Fibroblast of the aortic adventitia (primary cell): Measurements from ENCODE around the gene SRCAP. TPM values are rescaled to one million over a fixed set of nuclear protein-coding genes. Genes with fewer than 3 reads are reported as not detected.

Experiments used
- DNase-seq: peaks from one replicate; pipeline ENCODE4 v3.0.0-alpha.2; 2010; ENCODE audit warnings: low read depth
- H3K4me3 ChIP-seq: 2 replicates; pipeline ENCODE4 v1.5.1; 2011; ENCODE audit warnings: low read depth, mild to moderate bottlenecking, control low read depth, low read length, moderate library complexity
- total RNA-seq: library from RNA; depleted of rRNA; stranded (reverse); fragments of >200 nt; gene quantifications from 2 replicates; pipeline ENCODE4 v1.2.3, GENCODE V29; 2012; ENCODE audit warnings: low replicate concordance
- TF ChIP-seq, protein P1 (sequence below): IDR thresholded peaks from 2 replicates; pipeline ENCODE4 v1.5.1; 2011; ENCODE audit warnings: mild to moderate bottlenecking, low read length, control low read depth, inconsistent platforms; ENCODE audit not compliant: insufficient read depth

Gene SRCAP
- total RNA-seq, 1 donor: 21.9 TPM

DNA sequence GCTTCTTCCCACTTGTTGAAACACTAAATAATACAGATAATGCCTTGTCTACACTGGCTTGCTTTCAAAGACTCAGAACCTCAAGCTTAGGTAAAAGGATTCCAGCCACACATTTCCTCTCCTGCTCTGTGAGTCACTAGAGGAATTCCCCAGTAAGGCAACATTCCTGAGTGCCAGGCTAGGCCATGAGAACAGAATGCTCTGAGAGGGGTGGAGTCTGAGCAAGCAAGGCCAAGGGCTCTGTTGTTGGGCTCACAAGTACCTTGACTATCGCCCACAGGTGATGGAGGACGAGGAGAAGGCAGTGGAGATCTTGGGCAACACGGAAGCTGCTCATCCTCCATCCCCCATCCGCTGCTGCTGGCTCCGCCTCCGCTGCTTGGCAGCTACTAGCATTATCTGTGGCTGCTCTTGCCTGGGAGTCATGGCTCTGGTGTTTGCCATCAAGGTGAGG is 42.5 kb downstream of the SRCAP start:
- TF ChIP-seq, protein P1, sequence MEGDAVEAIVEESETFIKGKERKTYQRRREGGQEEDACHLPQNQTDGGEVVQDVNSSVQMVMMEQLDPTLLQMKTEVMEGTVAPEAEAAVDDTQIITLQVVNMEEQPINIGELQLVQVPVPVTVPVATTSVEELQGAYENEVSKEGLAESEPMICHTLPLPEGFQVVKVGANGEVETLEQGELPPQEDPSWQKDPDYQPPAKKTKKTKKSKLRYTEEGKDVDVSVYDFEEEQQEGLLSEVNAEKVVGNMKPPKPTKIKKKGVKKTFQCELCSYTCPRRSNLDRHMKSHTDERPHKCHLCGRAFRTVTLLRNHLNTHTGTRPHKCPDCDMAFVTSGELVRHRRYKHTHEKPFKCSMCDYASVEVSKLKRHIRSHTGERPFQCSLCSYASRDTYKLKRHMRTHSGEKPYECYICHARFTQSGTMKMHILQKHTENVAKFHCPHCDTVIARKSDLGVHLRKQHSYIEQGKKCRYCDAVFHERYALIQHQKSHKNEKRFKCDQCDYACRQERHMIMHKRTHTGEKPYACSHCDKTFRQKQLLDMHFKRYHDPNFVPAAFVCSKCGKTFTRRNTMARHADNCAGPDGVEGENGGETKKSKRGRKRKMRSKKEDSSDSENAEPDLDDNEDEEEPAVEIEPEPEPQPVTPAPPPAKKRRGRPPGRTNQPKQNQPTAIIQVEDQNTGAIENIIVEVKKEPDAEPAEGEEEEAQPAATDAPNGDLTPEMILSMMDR: no peak
- no peak overlapping the region for H3K4me3 ChIP-seq
- peak; percentile 83 for DNase-seq

DNA sequence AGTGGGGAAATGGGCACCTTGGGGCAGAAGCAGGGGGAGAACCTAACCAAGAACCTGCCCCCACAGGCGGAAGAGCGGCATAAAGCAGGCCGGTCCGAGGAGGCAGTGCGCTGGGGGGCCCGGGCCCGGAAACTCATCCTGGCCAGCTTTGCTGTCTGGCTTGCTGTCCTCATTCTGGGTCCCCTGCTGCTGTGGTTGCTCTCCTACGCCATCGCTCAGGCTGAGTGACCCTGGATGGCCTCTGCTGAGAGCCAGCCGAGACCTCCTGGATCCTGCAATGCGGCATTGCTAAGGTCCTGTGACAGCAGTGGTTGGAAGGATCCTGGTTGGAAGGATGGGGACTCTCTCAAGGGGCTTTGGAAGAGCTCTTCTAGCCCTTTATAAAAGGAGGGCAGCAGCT is 44.7 kb downstream of the SRCAP start:
- no peak overlapping the region for H3K4me3 ChIP-seq
- TF ChIP-seq, protein P1: no peak
- no peak for DNase-seq

DNA sequence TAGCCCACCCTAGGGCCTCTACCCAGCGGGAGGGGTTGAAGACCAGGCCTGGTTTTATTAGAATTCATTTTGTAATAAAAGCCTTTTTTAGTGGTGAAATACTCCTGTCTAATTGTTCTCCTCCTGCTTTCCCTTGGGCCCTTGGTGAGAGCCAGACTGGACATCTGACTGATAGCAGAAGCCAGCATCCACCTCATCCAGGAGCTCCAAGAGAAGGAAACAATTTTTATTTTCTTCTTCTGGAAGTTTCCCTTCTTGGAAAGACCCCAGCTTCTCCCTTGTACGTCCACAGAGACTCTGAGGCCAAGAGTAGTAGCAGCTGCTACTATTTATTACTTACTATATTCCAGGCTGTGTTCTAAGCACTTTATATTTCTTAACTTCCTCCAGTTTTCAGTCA is 45.2 kb downstream of the SRCAP start:
- no peak overlapping the region for H3K4me3 ChIP-seq
- TF ChIP-seq, protein P1: no peak
- no peak for DNase-seq

DNA sequence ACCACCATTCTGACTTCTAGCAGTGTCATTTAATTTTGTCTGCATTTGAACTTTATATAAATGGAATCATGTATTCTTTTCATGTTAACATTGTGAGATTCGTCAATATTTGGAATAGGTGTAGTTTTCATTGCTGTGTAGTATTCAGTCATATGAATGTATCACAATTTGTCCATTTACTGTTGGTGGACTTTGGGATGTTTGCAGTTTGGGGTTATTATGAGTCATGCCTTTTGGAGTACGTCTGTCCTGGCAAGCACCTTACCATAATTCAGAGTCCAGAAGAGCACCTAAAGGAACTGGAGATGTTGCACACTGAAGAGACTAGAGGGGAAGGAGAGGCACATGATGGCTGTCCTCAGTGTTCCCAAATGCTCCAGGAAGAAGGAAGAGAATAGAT is 46.1 kb downstream of the SRCAP start:
- no peak overlapping the region for H3K4me3 ChIP-seq
- TF ChIP-seq, protein P1: no peak
- no peak for DNase-seq

DNA sequence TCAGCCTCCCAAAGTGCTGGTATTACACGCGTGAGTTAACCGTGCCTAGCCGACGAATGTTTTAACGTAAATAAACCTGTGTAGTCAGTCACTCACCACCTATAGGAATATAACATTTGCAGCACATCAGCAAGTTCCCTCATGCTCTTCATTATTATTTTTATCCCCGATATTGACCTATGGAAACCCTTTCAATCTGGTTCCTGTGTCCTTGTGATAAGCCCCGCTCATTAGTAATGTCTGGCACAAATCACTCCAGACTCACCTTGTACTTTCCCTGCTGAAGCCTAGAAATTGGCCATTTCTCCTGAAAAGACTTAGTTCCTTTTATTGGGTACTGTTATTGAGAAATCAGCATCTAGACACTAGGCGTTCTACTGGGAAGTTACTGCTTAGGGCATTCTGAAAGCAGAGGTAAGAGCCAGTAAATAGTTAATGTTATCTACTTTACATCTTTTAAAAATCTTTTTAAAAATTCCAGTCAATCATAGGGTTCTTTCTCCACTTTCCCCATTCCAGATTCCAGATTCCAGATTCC is 47.7 kb downstream of the SRCAP start:
- H3K4me3 ChIP-seq: no peak overlapping the region
- DNase-seq: no peak
- TF ChIP-seq, protein P1: no peak

DNA sequence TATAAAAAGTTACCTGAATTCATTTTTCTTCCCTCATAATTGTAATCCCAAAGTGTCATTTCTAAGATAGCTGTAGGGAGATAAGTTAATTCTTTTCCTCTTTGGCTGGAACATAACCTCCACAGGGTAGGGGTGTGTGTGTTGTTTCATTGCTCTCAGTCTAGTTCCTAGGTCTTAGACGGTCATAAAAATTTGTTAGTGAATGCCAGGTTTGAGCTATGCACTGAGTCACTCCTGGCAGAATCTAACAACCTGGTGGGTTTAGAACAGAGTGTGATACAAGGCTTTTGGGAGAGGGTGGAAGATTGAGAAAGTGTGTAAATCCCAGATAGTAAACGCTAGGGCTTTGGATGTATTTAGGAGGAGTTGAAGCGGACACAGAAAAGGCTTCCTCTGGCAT is 48.4 kb downstream of the SRCAP start:
- TF ChIP-seq, protein P1: no peak
- H3K4me3 ChIP-seq: peak overlapping the region; percentile 67
- DNase-seq: peak; percentile 70
